GM19463 (cell line): ENCODE data around the gene TPMT.

Source experiments
- ATAC-seq: cut with Tn5 transposase; IDR thresholded peaks from one replicate; pipeline ENCODE4 v1.9.1; 2021; ENCODE audit warnings: mild to moderate bottlenecking, moderate library complexity; ENCODE audit not compliant: unreplicated experiment

The TPMT gene

GRCh38 chr6:18118330-18118729 lies 36.5 kb downstream of the TPMT start:
- no peak for ATAC-seq

- no peak for ATAC-seq
Observed at GRCh38 chr6:18117136-18117535, 37.7 kb downstream of the TPMT start.

GRCh38 chr6:18115356-18115755 lies 39.5 kb downstream of the TPMT start:
- no peak for ATAC-seq

GRCh38 chr6:18110162-18110561 lies 44.7 kb downstream of the TPMT start:
- no peak for ATAC-seq

- no peak for ATAC-seq
Observed at GRCh38 chr6:18107061-18107460, 47.8 kb downstream of the TPMT start.

GRCh38 chr6:18102783-18103509 lies 51.9 kb downstream of the TPMT start:
- no peak for ATAC-seq

- ATAC-seq = no peak
Observed at GRCh38 chr6:18101873-18102272, 53.0 kb downstream of the TPMT start.

- no peak for ATAC-seq
Observed at GRCh38 chr6:18101271-18101670, 53.6 kb downstream of the TPMT start.

- ATAC-seq = no peak
Observed at GRCh38 chr6:18100296-18100695, 54.6 kb downstream of the TPMT start.

GRCh38 chr6:18099511-18099910 lies 55.4 kb downstream of the TPMT start:
- no peak for ATAC-seq

GRCh38 chr6:18096423-18096822 lies 58.5 kb downstream of the TPMT start:
- ATAC-seq = no peak

- ATAC-seq = no peak
Observed at GRCh38 chr6:18091382-18091781, 63.5 kb downstream of the TPMT start.

- no peak for ATAC-seq
Observed at GRCh38 chr6:18090349-18090786, 64.5 kb downstream of the TPMT start.

GRCh38 chr6:18088419-18089296 lies 66.2 kb downstream of the TPMT start:
- ATAC-seq = no peak

GRCh38 chr6:18087396-18088165 lies 67.3 kb downstream of the TPMT start:
- ATAC-seq = no peak

GRCh38 chr6:18081025-18081668 lies 73.7 kb downstream of the TPMT start:
- ATAC-seq = no peak

GRCh38 chr6:18080544-18080943 lies 74.3 kb downstream of the TPMT start:
- ATAC-seq = no peak

- ATAC-seq = no peak
Observed at GRCh38 chr6:18078866-18079265, 76.0 kb downstream of the TPMT start.
